Spinal cord (tissue), 10 donors: ENCODE measurements around the gene RPL28. TPM values are rescaled to one million over a fixed set of nuclear protein-coding genes. Genes with fewer than 3 reads are reported as not detected.
"Not testable (repeated sequence)": the region's sequence is repeated elsewhere in the genome, so short reads cannot be mapped to it uniquely, and the experiment has no call there.

Experiments used
- DNase-seq, 6 donors: peaks; one replicate each; pipeline versions ENCODE4 v3.0.0 to v3.0.0-alpha.2; 2013 to 2015; ENCODE audit warnings: low spot score in 6 of 6, low read depth in 4 of 6
- H3K27ac ChIP-seq: one replicate; pipeline ENCODE4 v1.5.1; 2013; ENCODE audit warnings: low read depth, low read length, control low read depth
- H3K27me3 ChIP-seq: one replicate; pipeline ENCODE4 v1.6.1; 2013; ENCODE audit warnings: low read length; ENCODE audit not compliant: control insufficient read depth, insufficient read depth
- H3K36me3 ChIP-seq: one replicate; pipeline ENCODE4 v1.6.1; 2013; ENCODE audit warnings: low read length; ENCODE audit not compliant: control insufficient read depth, insufficient read depth
- H3K4me1 ChIP-seq: one replicate; pipeline ENCODE4 v1.6.1; 2013; ENCODE audit warnings: low read length; ENCODE audit not compliant: control insufficient read depth, insufficient read depth
- H3K4me3 ChIP-seq: one replicate; pipeline ENCODE4 v1.5.1; 2013; ENCODE audit warnings: low read depth, low read length, control low read depth
- H3K9me3 ChIP-seq: one replicate; pipeline ENCODE4 v1.6.1; 2013; ENCODE audit warnings: low read length; ENCODE audit not compliant: control insufficient read depth, insufficient read depth
- WGBS: methylation state at CpG from one replicate; pipeline ENCODE4 v1.1.5; 2013; ENCODE audit warnings: missing lambda C conversion rate; ENCODE audit not compliant: insufficient coverage; 5-methylcytosine and 5-hydroxymethylcytosine counted together
- polyA plus RNA-seq, 2 donors: library from polyadenylated mRNA; unstranded; fragments of 120-200 nt; gene quantifications; one replicate each; pipeline ENCODE4 v1.2.1, GENCODE V29; 2013; ENCODE audit not compliant: insufficient read length in 2 of 2
- total RNA-seq, 2 donors: library from RNA; depleted of rRNA in 1 of 2; stranded (reverse); fragments of 120-200 nt in 1 of 2; fragments of >200 nt in 1 of 2; gene quantifications; one replicate each; pipeline versions ENCODE4 v1.2.3 to v1.2.4, GENCODE V29; 2013 to 2014
- donor health status: healthy.

The RPL28 gene
- total and polyA plus RNA-seq, 4 donors: 135 to 1,205 (median 785) TPM

GRCh38 chr19:55421281-55421680 lies 35.5 kb downstream of the RPL28 start:
- H3K4me3 ChIP-seq, H3K36me3 ChIP-seq, DNase-seq, H3K27me3 ChIP-seq, H3K27ac ChIP-seq, H3K9me3 ChIP-seq: not testable (repeated sequence)
- 89% methylated on average over 2 of the region's 4 CpGs for WGBS
- peaks cover 21% of the 10 kb centered on the region for H3K4me1 ChIP-seq

GRCh38 chr19:55423225-55424005 lies 37.7 kb downstream of the RPL28 start:
- DNase-seq: peak in 1 of 6 donors; percentile 90
- no peaks in the 10 kb centered on the region for H3K36me3 ChIP-seq
- peaks cover 29% of the 10 kb centered on the region for H3K4me1 ChIP-seq
- WGBS: 38% methylated on average over 8 of the region's 13 CpGs
- H3K4me3 ChIP-seq: no peak overlapping the region
- no peak overlapping the region for H3K27ac ChIP-seq
- H3K27me3 ChIP-seq: no peaks in the 10 kb centered on the region
- no peaks in the 10 kb centered on the region for H3K9me3 ChIP-seq

- 70% methylated on average over 3 of the region's 3 CpGs for WGBS
- Histone ChIP-seq H3K4me3 (no peak overlapping the region), H3K27me3 (no peaks in the 10 kb centered on the region), H3K9me3 (no peaks in the 10 kb centered on the region), H3K4me1 (peaks cover 36% of the 10 kb centered on the region), H3K36me3 (peaks cover 3% of the 10 kb centered on the region), H3K27ac (no peak overlapping the region)
- DNase-seq: no peak
These were observed 38.8 kb downstream of the RPL28 start for GRCh38 chr19:55424518-55424917.

GRCh38 chr19:55426042-55426441 lies 40.3 kb downstream of the RPL28 start:
- H3K36me3 ChIP-seq: peaks cover 13% of the 10 kb centered on the region
- H3K4me3 ChIP-seq: no peak overlapping the region
- peaks cover 42% of the 10 kb centered on the region for H3K4me1 ChIP-seq
- 14% methylated on average over 2 of the region's 2 CpGs for WGBS
- no peaks in the 10 kb centered on the region for H3K27me3 ChIP-seq
- H3K9me3 ChIP-seq: no peaks in the 10 kb centered on the region
- peak overlapping the region; percentile 91 for H3K27ac ChIP-seq
- peak in 2 of 6 donors; percentile 59 to 74 for DNase-seq

- no peak overlapping the region for H3K4me3 ChIP-seq
- no peaks in the 10 kb centered on the region for H3K9me3 ChIP-seq
- peaks cover 25% of the 10 kb centered on the region for H3K4me1 ChIP-seq
- no peak overlapping the region for H3K27ac ChIP-seq
- DNase-seq: no peak
- peaks cover 49% of the 10 kb centered on the region for H3K36me3 ChIP-seq
- WGBS: 89% methylated on average over 1 of the region's 1 CpG
- H3K27me3 ChIP-seq: peaks cover 2% of the 10 kb centered on the region
These were observed 45.5 kb downstream of the RPL28 start for GRCh38 chr19:55431183-55431582.

GRCh38 chr19:55432241-55432959 lies 46.7 kb downstream of the RPL28 start:
- no peak overlapping the region for H3K4me3 ChIP-seq
- peaks cover 21% of the 10 kb centered on the region for H3K4me1 ChIP-seq
- peaks cover 57% of the 10 kb centered on the region for H3K36me3 ChIP-seq
- 89% methylated on average over 12 of the region's 14 CpGs for WGBS
- no peak for DNase-seq
- no peak overlapping the region for H3K27ac ChIP-seq
- H3K27me3 ChIP-seq: peaks cover 2% of the 10 kb centered on the region
- H3K9me3 ChIP-seq: no peaks in the 10 kb centered on the region

GRCh38 chr19:55433292-55433691 lies 47.6 kb downstream of the RPL28 start:
- peaks cover 20% of the 10 kb centered on the region for H3K4me1 ChIP-seq
- peaks cover 2% of the 10 kb centered on the region for H3K27me3 ChIP-seq
- H3K4me3 ChIP-seq: no peak overlapping the region
- WGBS: 19% methylated on average over 48 of the region's 48 CpGs
- no peaks in the 10 kb centered on the region for H3K9me3 ChIP-seq
- peaks cover 66% of the 10 kb centered on the region for H3K36me3 ChIP-seq
- H3K27ac ChIP-seq: no peak overlapping the region
- DNase-seq: no peak

GRCh38 chr19:55434356-55434919 lies 48.7 kb downstream of the RPL28 start:
- Histone ChIP-seq H3K27me3 (peaks cover 2% of the 10 kb centered on the region), H3K27ac (no peak overlapping the region), H3K4me3 (no peak overlapping the region), H3K9me3 (no peaks in the 10 kb centered on the region), H3K36me3 (peaks cover 75% of the 10 kb centered on the region), H3K4me1 (peaks cover 11% of the 10 kb centered on the region)
- DNase-seq: no peak
- 90% methylated on average over 2 of the region's 4 CpGs for WGBS

- WGBS: 100% methylated on average over 4 of the region's 4 CpGs
- Histone ChIP-seq H3K9me3 (no peaks in the 10 kb centered on the region), H3K4me1 (peaks cover 5% of the 10 kb centered on the region), H3K36me3 (peaks cover 71% of the 10 kb centered on the region), H3K27ac (no peak overlapping the region), H3K27me3 (peaks cover 3% of the 10 kb centered on the region), H3K4me3 (no peak overlapping the region)
- no peak for DNase-seq
These were observed 49.3 kb downstream of the RPL28 start for GRCh38 chr19:55435020-55435419.
